SK-N-SH treated with all-trans-retinoic acid at 6 μM for 48 hours (cell line): ENCODE results near the gene SGIP1.

Experiments
- ATAC-seq: fragments of 200-7000 bp; cut with Tn5 transposase; 3 replicates; pipeline ENCODE4 v1.9.1; 2020; ENCODE audit warnings: mild to moderate bottlenecking, moderate library complexity
- ARNTL ChIP-seq: fragments of 450-650 bp; formaldehyde crosslinking; IDR thresholded peaks from 2 replicates; pipeline ENCODE4 v1.5.0; 2020; ENCODE audit warnings: low read depth, mild to moderate bottlenecking, moderate library complexity, borderline replicate concordance
- BACH2 ChIP-seq: fragments of 250-450 bp; sonication (Bioruptor Pico); IDR thresholded peaks from 2 replicates; pipeline ENCODE4 v1.9.0; 2021; ENCODE audit warnings: mild to moderate bottlenecking, borderline replicate concordance
- CREB5 ChIP-seq: fragments of 250-450 bp; sonication (Bioruptor Pico); IDR thresholded peaks from 2 replicates; pipeline ENCODE4 v1.5.1; 2020; ENCODE audit warnings: low read depth, mild to moderate bottlenecking, moderate library complexity
- CSDC2 ChIP-seq: fragments of 250-450 bp; sonication (Bioruptor Pico); IDR thresholded peaks from 2 replicates; pipeline ENCODE4 v1.5.0; 2020; ENCODE audit warnings: mild to moderate bottlenecking, moderate library complexity
- CSRNP3 ChIP-seq: fragments of 250-450 bp; sonication (Bioruptor Pico); IDR thresholded peaks from 2 replicates; pipeline ENCODE4 v1.5.1; 2021; ENCODE audit warnings: mild to moderate bottlenecking, moderate library complexity
- ESRRG ChIP-seq: fragments of 250-450 bp; sonication (Bioruptor Pico); IDR thresholded peaks from 2 replicates; pipeline ENCODE4 v1.6.1; 2021; ENCODE audit warnings: mild to moderate bottlenecking
- GLIS3 ChIP-seq: fragments of 250-450 bp; sonication (Bioruptor Pico); IDR thresholded peaks from 2 replicates; pipeline ENCODE4 v1.5.0; 2020; ENCODE audit warnings: mild to moderate bottlenecking, moderate library complexity
- ISL1 ChIP-seq: fragments of 250-450 bp; sonication (Bioruptor Pico); IDR thresholded peaks from 2 replicates; pipeline ENCODE4 v2.1.2; 2022; ENCODE audit warnings: mild to moderate bottlenecking, moderate library complexity
- PATZ1 ChIP-seq: fragments of 250-450 bp; sonication (Bioruptor Pico); IDR thresholded peaks from 2 replicates; pipeline ENCODE4 v1.8.0; 2020; ENCODE audit warnings: mild to moderate bottlenecking, moderate library complexity, borderline replicate concordance
- POU6F1 ChIP-seq: fragments of 250-450 bp; sonication (Bioruptor Pico); IDR thresholded peaks from 2 replicates; pipeline ENCODE4 v1.8.0; 2021; ENCODE audit warnings: low read depth, mild to moderate bottlenecking, moderate library complexity, borderline replicate concordance
- PPARA ChIP-seq: fragments of 250-450 bp; sonication (Bioruptor Pico); IDR thresholded peaks from 2 replicates; pipeline ENCODE4 v1.5.0; 2020; ENCODE audit warnings: mild to moderate bottlenecking, borderline replicate concordance
- RARB ChIP-seq: fragments of 250-450 bp; sonication (Bioruptor Pico); IDR thresholded peaks from 2 replicates; pipeline ENCODE4 v1.8.0; 2021; ENCODE audit warnings: mild to moderate bottlenecking, moderate library complexity
- SNAI2 ChIP-seq: fragments of 250-450 bp; sonication (Bioruptor Pico); IDR thresholded peaks from 2 replicates; pipeline ENCODE4 v1.5.0; 2020; ENCODE audit warnings: mild to moderate bottlenecking, moderate library complexity
- TCF4 ChIP-seq: fragments of 250-450 bp; sonication (Bioruptor Pico); IDR thresholded peaks from 2 replicates; pipeline ENCODE4 v1.8.0; 2021; ENCODE audit warnings: mild to moderate bottlenecking, moderate library complexity, borderline replicate concordance
- TOX ChIP-seq: fragments of 250-450 bp; sonication (Bioruptor Pico); IDR thresholded peaks from 2 replicates; pipeline ENCODE4 v1.8.0; 2021; ENCODE audit warnings: mild to moderate bottlenecking, moderate library complexity, borderline replicate concordance
- TSHZ2 ChIP-seq: fragments of 250-450 bp; sonication (Bioruptor Pico); IDR thresholded peaks from 2 replicates; pipeline ENCODE4 v1.5.0; 2020; ENCODE audit warnings: mild to moderate bottlenecking, moderate library complexity
- ZC3H10 ChIP-seq: fragments of 250-450 bp; sonication (Bioruptor Pico); IDR thresholded peaks from 2 replicates; pipeline ENCODE4 v1.5.1; 2021; ENCODE audit warnings: mild to moderate bottlenecking, moderate library complexity
- ZFP3 ChIP-seq: fragments of 250-450 bp; sonication (Bioruptor Pico); IDR thresholded peaks from 2 replicates; pipeline ENCODE4 v1.5.0; 2020; ENCODE audit warnings: mild to moderate bottlenecking, moderate library complexity
- ZFP30 ChIP-seq: fragments of 450-650 bp; formaldehyde crosslinking; IDR thresholded peaks from 2 replicates; pipeline ENCODE4 v1.5.0; 2022; ENCODE audit warnings: mild to moderate bottlenecking, moderate library complexity
- ZNF565 ChIP-seq: fragments of 450-650 bp; formaldehyde crosslinking; conservative IDR thresholded peaks from 2 replicates; pipeline ENCODE4 v1.5.0; 2020; ENCODE audit warnings: low read depth, mild to moderate bottlenecking, moderate library complexity
- ZNF70 ChIP-seq: fragments of 450-650 bp; formaldehyde crosslinking; IDR thresholded peaks from 2 replicates; pipeline ENCODE4 v1.5.0; 2020; ENCODE audit warnings: mild to moderate bottlenecking, moderate library complexity
- ZNF8 ChIP-seq: fragments of 450-650 bp; formaldehyde crosslinking; IDR thresholded peaks from 2 replicates; pipeline ENCODE4 v1.5.0; 2020; ENCODE audit warnings: mild to moderate bottlenecking, moderate library complexity

SGIP1 gene

GRCh38 chr1:66737836-66738235 is 203.9 kb downstream of the SGIP1 start:
- TF ChIP-seq GLIS3 (CRISPR knock-in tag): no peak
- no peak for TF ChIP-seq ISL1 (CRISPR knock-in tag)
- no peak for ATAC-seq

GRCh38 chr1:66739401-66740157 is 205.6 kb downstream of the SGIP1 start:
- no peak for ATAC-seq
- TF ChIP-seq CSDC2 (CRISPR knock-in tag) (no peak), POU6F1 (no peak), CREB5 (CRISPR knock-in tag) (no peak), PPARA (CRISPR knock-in tag) (no peak), TCF4 (no peak), CSRNP3 (CRISPR knock-in tag) (no peak), ZFP3 (CRISPR knock-in tag) (no peak), SNAI2 (no peak), PATZ1 (CRISPR knock-in tag) (no peak), RARB (CRISPR knock-in tag) (no peak), ZNF70 (no peak), TSHZ2 (CRISPR knock-in tag) (no peak), ZNF8 (CRISPR knock-in tag) (no peak), ZC3H10 (CRISPR knock-in tag) (no peak), ZFP30 (CRISPR knock-in tag) (no peak), TOX (CRISPR knock-in tag) (no peak), ZNF565 (no peak), ARNTL (CRISPR knock-in tag) (no peak), GLIS3 (CRISPR knock-in tag) (no peak)

GRCh38 chr1:66745451-66745850 is 211.5 kb downstream of the SGIP1 start:
- ATAC-seq: no peak

More at GRCh38 chr1:66745451-66745850, 211.5 kb downstream of the SGIP1 start:
- TF ChIP-seq ISL1 (CRISPR knock-in tag) (no peak), POU6F1 (no peak), GLIS3 (CRISPR knock-in tag) (no peak), BACH2 (CRISPR knock-in tag) (no peak), PATZ1 (CRISPR knock-in tag) (no peak), ESRRG (no peak)
